ENCODE results near the gene SOCS4.
"Not testable (repeated sequence)": the region's sequence is repeated elsewhere in the genome, so short reads cannot be mapped to it uniquely, and the experiment has no call there.

SOCS4 gene

DNA sequence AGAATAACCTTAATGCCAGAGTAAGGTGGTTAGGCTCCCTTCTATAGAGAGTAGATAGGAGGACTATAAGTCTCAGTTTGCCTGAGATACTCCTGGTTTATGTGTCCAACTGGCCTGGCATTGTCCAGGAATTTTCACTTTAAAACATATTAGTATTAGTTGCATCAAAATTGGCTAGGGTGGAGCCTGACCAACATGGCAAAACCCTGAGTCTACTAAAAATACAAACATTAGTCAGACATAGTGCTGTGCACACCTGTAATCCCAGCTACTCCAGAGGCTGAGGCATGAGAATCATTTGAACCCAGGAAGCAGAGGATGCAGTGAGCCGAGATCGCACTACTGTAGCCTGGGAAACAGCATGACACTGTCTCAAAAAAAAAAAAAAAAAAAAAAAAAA is 12.0 kb upstream of the SOCS4 start:
- DNase-seq (ENCODE audit: low spot score): no peak
- TF ChIP-seq, protein P1, sequence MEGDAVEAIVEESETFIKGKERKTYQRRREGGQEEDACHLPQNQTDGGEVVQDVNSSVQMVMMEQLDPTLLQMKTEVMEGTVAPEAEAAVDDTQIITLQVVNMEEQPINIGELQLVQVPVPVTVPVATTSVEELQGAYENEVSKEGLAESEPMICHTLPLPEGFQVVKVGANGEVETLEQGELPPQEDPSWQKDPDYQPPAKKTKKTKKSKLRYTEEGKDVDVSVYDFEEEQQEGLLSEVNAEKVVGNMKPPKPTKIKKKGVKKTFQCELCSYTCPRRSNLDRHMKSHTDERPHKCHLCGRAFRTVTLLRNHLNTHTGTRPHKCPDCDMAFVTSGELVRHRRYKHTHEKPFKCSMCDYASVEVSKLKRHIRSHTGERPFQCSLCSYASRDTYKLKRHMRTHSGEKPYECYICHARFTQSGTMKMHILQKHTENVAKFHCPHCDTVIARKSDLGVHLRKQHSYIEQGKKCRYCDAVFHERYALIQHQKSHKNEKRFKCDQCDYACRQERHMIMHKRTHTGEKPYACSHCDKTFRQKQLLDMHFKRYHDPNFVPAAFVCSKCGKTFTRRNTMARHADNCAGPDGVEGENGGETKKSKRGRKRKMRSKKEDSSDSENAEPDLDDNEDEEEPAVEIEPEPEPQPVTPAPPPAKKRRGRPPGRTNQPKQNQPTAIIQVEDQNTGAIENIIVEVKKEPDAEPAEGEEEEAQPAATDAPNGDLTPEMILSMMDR (IDR thresholded peaks at IDR 0.05; ENCODE audit: extremely low read depth, insufficient read depth, missing control alignments): no peak
- in situ Hi-C loops (cut with MboI; ENCODE audit: low pct_unique_long_range_greater_than_20kb, low sequenced_read_pairs, unreplicated experiment): no loop called here

DNA sequence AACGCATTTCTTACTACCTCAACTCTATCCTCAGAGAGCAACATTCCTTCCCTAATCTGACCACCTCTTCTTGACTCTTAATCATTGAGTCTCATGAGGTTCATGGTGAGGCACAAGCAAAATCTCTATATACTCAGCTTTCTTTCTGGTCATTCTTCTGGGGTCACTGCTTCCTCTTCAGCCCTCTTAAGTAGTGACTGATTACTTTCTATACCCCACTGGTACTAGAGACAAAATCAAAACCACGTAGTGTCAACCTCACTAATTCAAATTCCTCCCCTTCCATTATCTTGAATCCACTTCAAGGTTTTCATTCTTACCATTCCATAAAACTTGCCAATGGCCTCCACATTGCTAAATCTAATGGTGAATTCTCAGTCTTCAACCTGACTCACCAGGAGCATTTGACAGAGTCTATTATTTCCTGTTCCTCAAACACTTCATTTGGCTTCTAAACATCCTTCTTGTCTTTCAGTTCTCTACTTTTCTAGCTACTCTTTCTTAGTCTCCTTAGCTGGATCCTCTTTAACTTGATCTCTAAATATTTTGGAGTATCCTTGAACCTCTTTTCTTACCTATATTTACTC is 7.0 kb upstream of the SOCS4 start:
- TF ChIP-seq, protein P1 (IDR thresholded peaks at IDR 0.05; ENCODE audit: extremely low read depth, insufficient read depth, missing control alignments): no peak
- in situ Hi-C loops (cut with MboI; ENCODE audit: low pct_unique_long_range_greater_than_20kb, low sequenced_read_pairs, unreplicated experiment): no loop called here
- no peak for DNase-seq (ENCODE audit: low spot score)

DNA sequence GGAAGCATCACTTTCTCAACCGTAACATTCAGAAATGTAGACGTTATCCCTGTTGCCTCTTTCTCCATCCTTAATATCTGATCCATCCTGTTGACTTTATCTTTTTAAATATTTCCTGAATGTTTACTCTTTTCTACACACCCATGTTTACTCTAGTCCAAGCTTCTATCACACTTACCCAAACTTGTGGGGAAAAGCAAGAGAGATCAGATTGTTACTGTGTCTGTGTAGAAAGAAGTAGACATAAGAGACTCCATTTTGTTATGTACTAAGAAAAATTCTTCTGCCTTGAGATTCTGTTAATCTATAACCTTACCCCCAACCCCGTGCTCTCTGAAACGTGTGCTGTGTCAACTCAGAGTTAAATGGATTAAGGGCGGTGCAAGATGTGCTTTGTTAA is 2.7 kb upstream of the SOCS4 start:
- in situ Hi-C loops (cut with MboI; ENCODE audit: low pct_unique_long_range_greater_than_20kb, low sequenced_read_pairs, unreplicated experiment): not testable (repeated sequence)

DNA sequence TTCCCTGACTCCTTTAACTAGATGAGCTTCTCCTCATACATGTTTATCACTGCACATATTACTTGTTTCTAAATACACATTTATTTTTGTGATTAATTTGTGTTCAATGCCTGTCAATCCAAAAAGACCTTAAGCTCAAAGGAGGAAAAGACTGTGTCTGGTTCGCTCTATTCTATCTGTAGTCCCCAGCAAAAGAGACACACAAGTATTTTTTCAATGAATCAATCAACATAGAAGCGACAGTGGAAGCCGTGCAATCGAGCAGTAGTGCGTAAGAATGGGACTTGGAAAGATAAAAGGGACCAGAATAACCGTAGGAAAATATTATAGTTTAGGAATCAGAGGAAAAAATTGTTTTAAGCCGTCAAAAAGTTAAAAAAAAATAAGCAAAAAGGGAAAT is 1.1 kb upstream of the SOCS4 start:
- in situ Hi-C loops (cut with MboI; ENCODE audit: low pct_unique_long_range_greater_than_20kb, low sequenced_read_pairs, unreplicated experiment): no loop called here
- TF ChIP-seq, protein P1 (IDR thresholded peaks at IDR 0.05; ENCODE audit: extremely low read depth, insufficient read depth, missing control alignments): no peak
- DNase-seq (ENCODE audit: low spot score): no peak

More for the DNA sequence above, 2.7 kb upstream of the SOCS4 start:
- not testable (repeated sequence) for DNase-seq (ENCODE audit: low spot score)

DNA sequence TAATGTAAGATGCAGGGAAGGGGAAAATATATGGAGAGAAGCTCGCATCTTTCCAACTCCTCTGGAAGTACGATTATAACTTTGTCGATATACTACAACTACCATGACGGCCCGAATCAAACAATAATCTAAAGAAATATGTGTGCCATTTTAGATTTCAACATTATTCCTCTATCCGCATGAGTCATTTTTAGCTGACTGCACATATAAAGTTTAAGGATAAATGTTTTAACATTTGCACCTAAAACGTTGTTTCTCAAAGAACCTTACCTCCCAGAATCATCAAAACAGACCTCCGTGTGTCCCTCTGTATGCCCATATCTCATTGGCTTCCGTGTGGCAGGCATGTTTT is 619 bp upstream of the SOCS4 start:
- in situ Hi-C loops (cut with MboI; ENCODE audit: low pct_unique_long_range_greater_than_20kb, low sequenced_read_pairs, unreplicated experiment): no loop called here
- DNase-seq (ENCODE audit: low spot score): no peak
- TF ChIP-seq, protein P1 (IDR thresholded peaks at IDR 0.05; ENCODE audit: extremely low read depth, insufficient read depth, missing control alignments): no peak

DNA sequence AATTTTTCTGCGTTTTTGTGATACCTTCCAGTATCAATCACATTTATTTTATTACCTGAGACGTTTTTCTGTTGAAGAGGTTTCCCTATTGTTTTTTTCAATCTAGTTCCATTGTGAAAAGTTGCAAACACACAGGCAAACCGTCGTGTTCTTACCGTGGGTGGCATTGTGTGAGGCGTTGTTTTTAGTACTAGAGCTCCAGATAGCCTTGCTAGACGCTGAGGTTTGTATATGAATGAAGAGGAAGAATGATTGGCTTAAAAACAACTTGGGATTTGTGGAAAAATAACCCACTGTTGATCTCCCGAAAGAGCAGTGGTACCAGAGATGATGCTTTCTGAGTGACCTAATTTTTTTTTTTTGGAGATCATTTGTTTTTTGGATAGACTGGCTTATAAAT is 1.0 kb downstream of the SOCS4 start:
- in situ Hi-C loops (cut with MboI; ENCODE audit: low pct_unique_long_range_greater_than_20kb, low sequenced_read_pairs, unreplicated experiment): no loop called here
- TF ChIP-seq, protein P1 (IDR thresholded peaks at IDR 0.05; ENCODE audit: extremely low read depth, insufficient read depth, missing control alignments): no peak
- no peak for DNase-seq (ENCODE audit: low spot score)

DNA sequence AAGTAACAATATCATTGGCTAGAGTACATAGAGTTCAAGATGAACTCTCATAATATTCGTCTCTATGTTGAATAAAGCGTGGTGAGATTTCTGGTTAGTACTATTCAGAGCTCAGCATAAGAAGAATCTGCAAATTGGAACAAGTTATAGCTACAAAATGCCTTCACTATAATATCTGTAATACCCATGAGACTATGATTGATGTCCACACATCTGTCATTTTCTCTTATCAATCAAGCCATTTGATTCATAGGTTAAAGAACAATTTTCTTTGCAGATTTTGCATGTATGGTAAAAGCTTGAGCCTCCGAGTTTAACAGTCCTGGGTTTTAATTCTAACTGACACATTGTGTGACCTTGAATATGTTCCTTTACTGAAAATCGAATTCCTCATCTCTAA is 1.4 kb downstream of the SOCS4 start:
- TF ChIP-seq, protein P1 (IDR thresholded peaks at IDR 0.05; ENCODE audit: extremely low read depth, insufficient read depth, missing control alignments): no peak
- in situ Hi-C loops (cut with MboI; ENCODE audit: low pct_unique_long_range_greater_than_20kb, low sequenced_read_pairs, unreplicated experiment): no loop called here
- no peak for DNase-seq (ENCODE audit: low spot score)

Measured in GM13977 (cell line).